HEK293 (cell line): ENCODE measurements around the gene CYP2U1.
"Not testable (repeated sequence)": the region's sequence is repeated elsewhere in the genome, so short reads cannot be mapped to it uniquely, and the experiment has no call there.

ENCODE experiments used
- CTCF ChIA-PET: fragments of 350-600 bp; formaldehyde crosslinking; extraction: SDS; loops from one replicate; lab custom pipeline; 2021; ENCODE audit warnings: antibody characterized with exemption; lab: Yijun Ruan, JAX
- POLR2A ChIA-PET: fragments of 300-600 bp; formaldehyde crosslinking; extraction: SDS; loops from one replicate; lab custom pipeline; 2020; ENCODE audit warnings: antibody characterized with exemption, inconsistent platforms; lab: Yijun Ruan, JAX
- H3K27ac ChIP-seq: fragments of 200-500 bp; sonication (Bioruptor generic); 2 replicates; pipeline ENCODE4 v1.5.1; 2014; ENCODE audit warnings: low read depth, low read length, control low read depth, inconsistent platforms; ENCODE audit errors: extremely low read depth
- H3K36me3 ChIP-seq, 2 experiments: fragments of 200-500 bp in 1 of 2; sonication (Bioruptor generic) in 1 of 2; 1 replicate in 1 of 2; 2 replicates in 1 of 2; pipeline ENCODE4 v1.5.1; 2014 to 2017; ENCODE audit warnings: inconsistent platforms in 2 of 2, low read length in 2 of 2; ENCODE audit not compliant: control insufficient read depth in 2 of 2, insufficient read depth in 1 of 2
- H3K4me1 ChIP-seq: fragments of 200-500 bp; sonication (Bioruptor generic); 2 replicates; pipeline ENCODE4 v1.5.1; 2014; ENCODE audit warnings: mild to moderate bottlenecking, low read length, inconsistent platforms; ENCODE audit not compliant: control insufficient read depth, insufficient read depth
- H3K4me3 ChIP-seq: 2 replicates; pipeline ENCODE4 v1.5.1; 2011; ENCODE audit warnings: low read depth, mild to moderate bottlenecking, control low read depth, low read length, moderate library complexity
- H3K9me3 ChIP-seq: fragments of 200-500 bp; sonication (Bioruptor generic); 2 replicates; pipeline ENCODE4 v1.5.1; 2014; ENCODE audit warnings: low read depth, low read length, inconsistent platforms; ENCODE audit not compliant: control insufficient read depth, insufficient read depth
- EGR2 ChIP-seq: fragments of 450-650 bp; formaldehyde crosslinking; IDR thresholded peaks from 2 replicates; pipeline ENCODE4 v1.5.1; 2016; ENCODE audit warnings: low read depth, missing biosample characterization, missing genetic modification characterization
- GLIS2 ChIP-seq: fragments of 450-650 bp; formaldehyde crosslinking; IDR thresholded peaks from 2 replicates; pipeline ENCODE4 v1.5.1; 2016; ENCODE audit warnings: missing biosample characterization, missing genetic modification characterization
- OSR2 ChIP-seq: fragments of 450-650 bp; formaldehyde crosslinking; IDR thresholded peaks from 2 replicates; pipeline ENCODE4 v1.5.1; 2016; ENCODE audit warnings: missing biosample characterization, missing genetic modification characterization
- PRDM2 ChIP-seq: fragments of 450-650 bp; formaldehyde crosslinking; IDR thresholded peaks from 2 replicates; pipeline ENCODE4 v1.5.1; 2016; ENCODE audit warnings: missing biosample characterization, missing genetic modification characterization, borderline replicate concordance
- SALL2 ChIP-seq: fragments of 450-650 bp; formaldehyde crosslinking; IDR thresholded peaks from 2 replicates; pipeline ENCODE4 v1.5.0; 2017; ENCODE audit warnings: missing biosample characterization, mild to moderate bottlenecking, missing genetic modification characterization, borderline replicate concordance
- SCRT2 ChIP-seq: fragments of 450-650 bp; formaldehyde crosslinking; IDR thresholded peaks from 2 replicates; pipeline ENCODE4 v1.5.1; 2016; ENCODE audit warnings: missing biosample characterization, missing genetic modification characterization
- TCF7L2 ChIP-seq: IDR thresholded peaks from 2 replicates; pipeline ENCODE4 v1.6.1; 2011; ENCODE audit warnings: low read depth, mild to moderate bottlenecking, inconsistent platforms, low read length, moderate library complexity, borderline replicate concordance
- ZBTB8A ChIP-seq: fragments of 450-650 bp; formaldehyde crosslinking; IDR thresholded peaks from 2 replicates; pipeline ENCODE4 v1.5.1; 2016; ENCODE audit warnings: missing biosample characterization, missing genetic modification characterization
- ZFP41 ChIP-seq: fragments of 450-650 bp; formaldehyde crosslinking; IDR thresholded peaks from 2 replicates; pipeline ENCODE4 v1.5.1; 2016; ENCODE audit warnings: missing biosample characterization, missing genetic modification characterization, borderline replicate concordance
- ZIC2 ChIP-seq: fragments of 450-650 bp; formaldehyde crosslinking; IDR thresholded peaks from 2 replicates; pipeline ENCODE4 v1.5.1; 2016; ENCODE audit warnings: missing biosample characterization, missing genetic modification characterization
- ZNF121 ChIP-seq: fragments of 450-650 bp; formaldehyde crosslinking; IDR thresholded peaks from 2 replicates; pipeline ENCODE4 v1.5.1; 2016; ENCODE audit warnings: missing biosample characterization, missing genetic modification characterization
- ZNF146 ChIP-seq: fragments of 450-650 bp; formaldehyde crosslinking; IDR thresholded peaks from 2 replicates; pipeline ENCODE4 v1.5.1; 2016; ENCODE audit warnings: missing biosample characterization, missing genetic modification characterization
- ZNF169 ChIP-seq: fragments of 450-650 bp; formaldehyde crosslinking; IDR thresholded peaks from 2 replicates; pipeline ENCODE4 v1.5.1; 2016; ENCODE audit warnings: missing biosample characterization, missing genetic modification characterization
- ZNF621 ChIP-seq: fragments of 450-650 bp; formaldehyde crosslinking; IDR thresholded peaks from 2 replicates; pipeline ENCODE4 v1.5.1; 2017; ENCODE audit warnings: missing biosample characterization, missing genetic modification characterization
- ZNF654 ChIP-seq: fragments of 450-650 bp; formaldehyde crosslinking; IDR thresholded peaks from 2 replicates; pipeline ENCODE4 v1.5.1; 2016; ENCODE audit warnings: low read depth, missing biosample characterization, missing genetic modification characterization
- ZNF677 ChIP-seq: fragments of 450-650 bp; IDR thresholded peaks from 2 replicates; pipeline ENCODE4 v1.5.0; 2018; ENCODE audit warnings: missing biosample characterization, mild to moderate bottlenecking, missing genetic modification characterization, moderate library complexity
- ZNF791 ChIP-seq: fragments of 450-650 bp; formaldehyde crosslinking; IDR thresholded peaks from 2 replicates; pipeline ENCODE4 v1.5.1; 2016; ENCODE audit warnings: missing biosample characterization, missing genetic modification characterization
- ZSCAN30 ChIP-seq: fragments of 450-650 bp; IDR thresholded peaks from 2 replicates; pipeline ENCODE4 v1.5.1; 2018; ENCODE audit warnings: missing biosample characterization, mild to moderate bottlenecking, missing genetic modification characterization, moderate library complexity
- TF ChIP-seq, protein P1 (sequence below): fragments of 450-650 bp; formaldehyde crosslinking; IDR thresholded peaks from 2 replicates; pipeline ENCODE4 v1.5.1; 2017; ENCODE audit warnings: missing biosample characterization, missing genetic modification characterization

Gene CYP2U1

DNA sequence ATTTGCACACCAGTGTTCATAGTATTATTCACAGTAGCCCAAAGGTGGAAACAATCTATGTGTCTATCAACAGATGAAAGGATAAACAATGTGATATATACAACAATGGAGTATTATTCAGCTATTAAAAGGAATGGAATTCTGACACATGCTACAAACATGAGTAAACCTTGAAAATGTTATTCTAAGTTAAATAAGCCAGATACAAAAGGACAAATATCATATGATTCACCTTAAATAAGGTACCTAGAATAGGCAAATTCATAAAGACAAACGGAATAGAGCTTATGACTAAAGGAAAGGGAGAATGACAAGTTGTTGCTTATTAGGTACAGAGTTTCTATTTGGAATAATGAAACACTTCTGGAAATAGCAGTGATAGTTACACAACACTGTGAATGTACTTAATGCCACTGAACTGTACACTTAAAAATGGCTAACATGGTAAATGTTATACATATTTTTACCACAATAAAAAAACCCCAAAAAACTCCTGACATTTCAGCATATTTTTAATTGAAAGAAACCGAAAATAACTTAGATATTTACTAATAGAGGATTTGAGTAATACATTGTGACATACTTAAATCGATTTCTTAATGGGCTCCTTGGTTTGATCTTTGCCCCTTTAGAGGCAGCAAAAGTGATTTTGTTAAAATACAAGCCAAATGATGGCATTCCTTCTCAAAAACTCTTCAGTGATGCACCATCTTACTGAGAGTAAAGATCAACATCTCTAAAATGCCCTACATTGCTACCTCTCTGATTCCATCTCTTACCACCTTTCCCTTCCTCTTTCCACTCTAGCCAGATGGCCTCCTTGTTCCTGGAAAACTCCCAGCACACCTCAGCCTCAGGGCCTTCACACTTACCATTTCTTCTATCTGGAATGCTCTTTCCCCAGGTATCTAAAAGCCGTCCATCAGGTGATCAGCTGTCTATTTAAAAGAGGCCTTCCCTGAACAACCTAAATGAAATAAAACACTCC, 8.6 kb upstream of the CYP2U1 start:
- Histone ChIP-seq H3K9me3 (no peaks in the 10 kb centered on the region), H3K4me1 (no peaks in the 10 kb centered on the region), H3K36me3 (no peaks in the 10 kb centered on the region), H3K27ac (no peak overlapping the region), H3K4me3 (no peak overlapping the region)
- POLR2A ChIA-PET: no interaction called here
- TF ChIP-seq OSR2 (no peak), ZNF121 (tag by site-specific recombination) (no peak), ZNF791 (tag by site-specific recombination) (no peak), TCF7L2 (no peak), SALL2 (tag by site-specific recombination) (no peak), ZNF677 (no peak), ZNF169 (tag by site-specific recombination) (no peak)
- CTCF ChIA-PET: interaction anchor here (1.0 to 1.4 kb wide), 2 partner anchors 9 to 10 kb away, joined by 3 read pairs; partner anchors contain the start of gene CYP2U1

GRCh38 chr4:107925713-107926112, 5.6 kb upstream of the CYP2U1 start:
- H3K4me1 ChIP-seq, H3K4me3 ChIP-seq, POLR2A ChIA-PET, H3K9me3 ChIP-seq, CTCF ChIA-PET, H3K27ac ChIP-seq, H3K36me3 ChIP-seq: not testable (repeated sequence)
- peak; percentile 86 for TF ChIP-seq ZNF146 (tag by site-specific recombination)

GRCh38 chr4:107926875-107927274, 4.5 kb upstream of the CYP2U1 start:
- H3K27ac ChIP-seq, H3K4me1 ChIP-seq, H3K4me3 ChIP-seq, H3K9me3 ChIP-seq, H3K36me3 ChIP-seq, POLR2A ChIA-PET, CTCF ChIA-PET: not testable (repeated sequence)

DNA sequence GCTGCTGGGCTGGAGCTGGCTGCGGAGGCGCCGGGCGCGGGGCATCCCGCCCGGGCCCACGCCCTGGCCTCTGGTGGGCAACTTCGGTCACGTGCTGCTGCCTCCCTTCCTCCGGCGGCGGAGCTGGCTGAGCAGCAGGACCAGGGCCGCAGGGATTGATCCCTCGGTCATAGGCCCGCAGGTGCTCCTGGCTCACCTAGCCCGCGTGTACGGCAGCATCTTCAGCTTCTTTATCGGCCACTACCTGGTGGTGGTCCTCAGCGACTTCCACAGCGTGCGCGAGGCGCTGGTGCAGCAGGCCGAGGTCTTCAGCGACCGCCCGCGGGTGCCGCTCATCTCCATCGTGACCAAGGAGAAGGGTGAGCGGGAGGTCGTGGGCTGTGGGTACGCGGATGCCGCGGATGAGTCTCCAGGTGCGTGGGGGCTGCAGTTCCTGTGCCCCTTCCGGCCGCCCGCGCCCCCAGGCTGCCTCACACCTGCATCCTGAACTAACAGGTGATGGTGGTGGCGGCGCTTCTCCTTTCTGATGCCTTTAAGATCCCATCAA, 499 bp downstream of the CYP2U1 start:
- POLR2A ChIA-PET: no interaction called here
- Histone ChIP-seq H3K36me3 (peaks cover 0 to 17% of the 10 kb centered on the region in 2 experiments; a peak in 1 of 3 replicates), H3K4me1 (no peaks in the 10 kb centered on the region), H3K9me3 (no peaks in the 10 kb centered on the region), H3K4me3 (peak overlapping the region; percentile 53), H3K27ac (peak overlapping the region; percentile 64; the same call in 1 of the 2 replicates)
- CTCF ChIA-PET: interaction anchor here (1.2 kb wide), 1 partner anchor 9 kb away, joined by 3 read pairs; no protein-coding TSS in a partner anchor
- TF ChIP-seq PRDM2 (tag by site-specific recombination) (0 out of 2 replicates have a peak, but pooled peaks have one; percentile 37), GLIS2 (tag by site-specific recombination) (no peak), ZIC2 (no peak), EGR2 (tag by site-specific recombination) (0 out of 2 replicates have a peak, but pooled peaks have one; percentile 6), ZNF791 (tag by site-specific recombination) (no peak), ZBTB8A (0 out of 2 replicates have a peak, but pooled peaks have one; percentile 32), SCRT2 (peak; percentile 53; the same call in 1 of the 2 replicates), ZFP41 (tag by site-specific recombination) (no peak), ZNF621 (tag by site-specific recombination) (no peak), ZSCAN30 (0 out of 2 replicates have a peak, but pooled peaks have one; percentile 50), ZNF654 (tag by site-specific recombination) (no peak)
- TF ChIP-seq, protein P1, sequence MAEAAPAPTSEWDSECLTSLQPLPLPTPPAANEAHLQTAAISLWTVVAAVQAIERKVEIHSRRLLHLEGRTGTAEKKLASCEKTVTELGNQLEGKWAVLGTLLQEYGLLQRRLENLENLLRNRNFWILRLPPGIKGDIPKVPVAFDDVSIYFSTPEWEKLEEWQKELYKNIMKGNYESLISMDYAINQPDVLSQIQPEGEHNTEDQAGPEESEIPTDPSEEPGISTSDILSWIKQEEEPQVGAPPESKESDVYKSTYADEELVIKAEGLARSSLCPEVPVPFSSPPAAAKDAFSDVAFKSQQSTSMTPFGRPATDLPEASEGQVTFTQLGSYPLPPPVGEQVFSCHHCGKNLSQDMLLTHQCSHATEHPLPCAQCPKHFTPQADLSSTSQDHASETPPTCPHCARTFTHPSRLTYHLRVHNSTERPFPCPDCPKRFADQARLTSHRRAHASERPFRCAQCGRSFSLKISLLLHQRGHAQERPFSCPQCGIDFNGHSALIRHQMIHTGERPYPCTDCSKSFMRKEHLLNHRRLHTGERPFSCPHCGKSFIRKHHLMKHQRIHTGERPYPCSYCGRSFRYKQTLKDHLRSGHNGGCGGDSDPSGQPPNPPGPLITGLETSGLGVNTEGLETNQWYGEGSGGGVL (tag by site-specific recombination): no peak
